OCI-LY1 (cell line): ENCODE results near the gene MED12.

Source experiments
- H2AFZ ChIP-seq: fragments of 200-600 bp; sonication (generic), shearing (Covaris generic); 2 replicates; pipeline ENCODE4 v1.6.0; 2014; ENCODE audit warnings: antibody characterized with exemption, mild to moderate bottlenecking, low read length
- H3F3A ChIP-seq: fragments of 200-600 bp; sonication (generic), shearing (Covaris generic); 2 replicates; pipeline ENCODE4 v1.6.0; 2014; ENCODE audit warnings: mild to moderate bottlenecking, antibody characterized with exemption, low read length, moderate library complexity; ENCODE audit not compliant: insufficient read depth
- H3K27ac ChIP-seq: fragments of 200-600 bp; sonication (generic); 2 replicates; pipeline ENCODE4 v1.5.1; 2014; ENCODE audit warnings: low read length, mixed run types, mild to moderate bottlenecking, low read depth; ENCODE audit not compliant: poor library complexity, severe bottlenecking
- H3K27me3 ChIP-seq: fragments of 200-600 bp; sonication (generic); 2 replicates; pipeline ENCODE4 v1.6.0; 2014; ENCODE audit warnings: antibody characterized with exemption, mild to moderate bottlenecking, low read length, moderate library complexity; ENCODE audit not compliant: insufficient read depth
- H3K36me3 ChIP-seq: fragments of 200-600 bp; sonication (generic); 2 replicates; pipeline ENCODE4 v1.6.1; 2014; ENCODE audit warnings: mild to moderate bottlenecking, antibody characterized with exemption, low read length, moderate library complexity, mixed read lengths; ENCODE audit not compliant: insufficient read depth
- H3K4me1 ChIP-seq: fragments of 200-600 bp; sonication (generic); 2 replicates; pipeline ENCODE4 v1.5.1; 2014; ENCODE audit warnings: mild to moderate bottlenecking, low read length, moderate library complexity; ENCODE audit not compliant: insufficient read depth, severe bottlenecking
- H3K4me2 ChIP-seq: fragments of 200-600 bp; sonication (generic), shearing (Covaris generic); 2 replicates; pipeline ENCODE4 v1.6.1; 2014; ENCODE audit warnings: low read length
- H3K4me3 ChIP-seq: fragments of 200-600 bp; sonication (generic); 2 replicates; pipeline ENCODE4 v1.5.1; 2014; ENCODE audit warnings: low read length, low read depth, mild to moderate bottlenecking, mixed read lengths; ENCODE audit not compliant: poor library complexity, severe bottlenecking
- H3K79me2 ChIP-seq: fragments of 200-600 bp; shearing (Covaris generic); 2 replicates; pipeline ENCODE4 v1.6.1; 2016; ENCODE audit warnings: mixed run types, low read length, mixed read lengths; ENCODE audit not compliant: insufficient read depth
- H3K9ac ChIP-seq: fragments of 200-600 bp; sonication (generic), shearing (Covaris generic); 2 replicates; pipeline ENCODE4 v1.6.1; 2014; ENCODE audit warnings: mild to moderate bottlenecking, low read length, mixed read lengths
- H3K9me2 ChIP-seq: fragments of 200-600 bp; sonication (generic), shearing (Covaris generic); 2 replicates; pipeline ENCODE4 v1.6.1; 2014; ENCODE audit warnings: low read depth, mild to moderate bottlenecking, low read length, mixed read lengths
- H3K9me3 ChIP-seq: fragments of 200-600 bp; shearing (Covaris generic); 2 replicates; pipeline ENCODE4 v1.6.1; 2014; ENCODE audit warnings: low read length, mixed read lengths
- H4K20me1 ChIP-seq: fragments of 200-600 bp; sonication (generic), shearing (Covaris generic); 2 replicates; pipeline ENCODE4 v1.6.0; 2016; ENCODE audit warnings: mild to moderate bottlenecking, low read length; ENCODE audit not compliant: insufficient read depth
- EZH2 ChIP-seq: fragments of 200-600 bp; sonication (generic), shearing (Covaris generic); IDR thresholded peaks from 2 replicates; pipeline ENCODE4 v1.8.0; 2017; ENCODE audit warnings: borderline replicate concordance, mixed run types, mild to moderate bottlenecking, antibody characterized with exemption, low read length, moderate library complexity, mixed read lengths
- TF ChIP-seq, protein P1 (sequence below): fragments of 200-600 bp; sonication (generic), shearing (Covaris generic); IDR thresholded peaks from 2 replicates; pipeline ENCODE4 v1.5.1; 2017; ENCODE audit warnings: mild to moderate bottlenecking, antibody characterized with exemption, low read length, moderate library complexity, mixed read lengths

The MED12 gene

DNA sequence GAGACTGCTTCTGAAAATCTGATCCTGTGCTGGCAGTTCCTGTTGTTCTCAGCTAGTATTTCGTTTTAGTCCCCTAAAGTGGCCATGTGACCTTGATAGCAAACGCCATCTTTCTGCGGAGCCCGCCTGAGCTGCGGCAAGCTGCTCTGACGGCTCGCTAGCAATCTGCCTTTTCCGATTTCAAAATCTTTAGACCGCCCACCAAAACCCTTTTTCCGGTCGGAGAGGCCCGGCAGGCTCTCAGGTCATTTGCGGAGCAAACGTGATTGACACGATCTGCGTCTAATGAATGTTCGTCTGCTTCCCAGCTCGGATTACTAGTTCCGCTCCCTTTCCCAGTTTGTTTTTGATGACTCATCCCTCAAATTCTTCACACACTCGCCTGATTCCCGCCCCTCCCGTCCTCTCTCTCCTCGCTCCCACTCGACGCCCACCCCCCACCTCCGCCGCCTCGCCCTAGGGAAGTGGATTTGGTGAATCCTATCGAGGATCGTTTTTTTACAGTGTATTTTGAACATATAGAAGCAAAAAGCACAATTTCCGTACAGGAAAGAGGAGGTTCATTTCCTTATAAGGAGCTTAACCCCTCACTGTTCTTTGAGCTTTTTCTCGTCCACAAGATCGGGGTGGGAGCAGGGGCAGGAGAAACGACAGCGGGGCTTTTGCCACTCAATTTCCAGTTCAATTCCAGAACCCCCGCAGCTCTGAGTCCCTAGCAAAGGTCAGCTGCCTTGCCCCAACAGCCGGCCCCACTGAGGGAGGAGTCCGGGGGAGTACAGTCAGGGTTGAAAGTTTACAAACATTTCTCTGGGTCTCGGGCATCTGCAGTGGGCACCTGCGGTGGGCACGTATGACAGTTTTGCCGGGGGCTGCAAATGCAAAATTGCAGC lies 63.8 kb downstream of the MED12 start:
- H3F3A ChIP-seq, result peaks cover 4% of the 10 kb centered on the region; the same call in 1 of the 2 replicates
- H3K9me3 ChIP-seq, result no peaks in the 10 kb centered on the region
- no peaks in the 10 kb centered on the region for H3K27me3 ChIP-seq
- H3K27ac ChIP-seq, result peak overlapping the region; percentile 93
- H3K4me2 ChIP-seq, result peak overlapping the region; percentile 89
- no peaks in the 10 kb centered on the region for H3K9me2 ChIP-seq
- no peaks in the 10 kb centered on the region for H4K20me1 ChIP-seq
- peak overlapping the region; percentile 92 for H3K9ac ChIP-seq
- H3K4me1 ChIP-seq, result peaks cover 23% of the 10 kb centered on the region
- no peak for TF ChIP-seq EZH2
- TF ChIP-seq, protein P1, sequence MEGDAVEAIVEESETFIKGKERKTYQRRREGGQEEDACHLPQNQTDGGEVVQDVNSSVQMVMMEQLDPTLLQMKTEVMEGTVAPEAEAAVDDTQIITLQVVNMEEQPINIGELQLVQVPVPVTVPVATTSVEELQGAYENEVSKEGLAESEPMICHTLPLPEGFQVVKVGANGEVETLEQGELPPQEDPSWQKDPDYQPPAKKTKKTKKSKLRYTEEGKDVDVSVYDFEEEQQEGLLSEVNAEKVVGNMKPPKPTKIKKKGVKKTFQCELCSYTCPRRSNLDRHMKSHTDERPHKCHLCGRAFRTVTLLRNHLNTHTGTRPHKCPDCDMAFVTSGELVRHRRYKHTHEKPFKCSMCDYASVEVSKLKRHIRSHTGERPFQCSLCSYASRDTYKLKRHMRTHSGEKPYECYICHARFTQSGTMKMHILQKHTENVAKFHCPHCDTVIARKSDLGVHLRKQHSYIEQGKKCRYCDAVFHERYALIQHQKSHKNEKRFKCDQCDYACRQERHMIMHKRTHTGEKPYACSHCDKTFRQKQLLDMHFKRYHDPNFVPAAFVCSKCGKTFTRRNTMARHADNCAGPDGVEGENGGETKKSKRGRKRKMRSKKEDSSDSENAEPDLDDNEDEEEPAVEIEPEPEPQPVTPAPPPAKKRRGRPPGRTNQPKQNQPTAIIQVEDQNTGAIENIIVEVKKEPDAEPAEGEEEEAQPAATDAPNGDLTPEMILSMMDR, result no peak
- no peaks in the 10 kb centered on the region for H3K79me2 ChIP-seq
- H3K36me3 ChIP-seq, result no peaks in the 10 kb centered on the region
- H3K4me3 ChIP-seq, result peak overlapping the region; percentile 58
- H2AFZ ChIP-seq, result no peak overlapping the region

- Histone ChIP-seq H3K4me2 (peak overlapping the region; percentile 89), H3K4me3 (peak overlapping the region; percentile 58), H3K36me3 (no peaks in the 10 kb centered on the region), H3K9ac (peak overlapping the region; percentile 92), H3K79me2 (no peaks in the 10 kb centered on the region), H3K4me1 (peaks cover 23% of the 10 kb centered on the region), H3K9me2 (no peaks in the 10 kb centered on the region), H3K9me3 (no peaks in the 10 kb centered on the region), H4K20me1 (no peaks in the 10 kb centered on the region), H3F3A (peaks cover 4% of the 10 kb centered on the region; the same call in 1 of the 2 replicates), H2AFZ (no peak overlapping the region), H3K27me3 (no peaks in the 10 kb centered on the region), H3K27ac (peak overlapping the region; percentile 93)
- TF ChIP-seq EZH2, result no peak
- TF ChIP-seq, protein P1, result no peak
These were observed 64.5 kb downstream of the MED12 start for GRCh38 chrX:71182871-71183270.

- no peaks in the 10 kb centered on the region for H3K9me3 ChIP-seq
- peaks cover 4% of the 10 kb centered on the region; the same call in 1 of the 2 replicates for H3F3A ChIP-seq
- H3K79me2 ChIP-seq, result no peaks in the 10 kb centered on the region
- H3K27ac ChIP-seq, result peak overlapping the region; percentile 93
- H3K9me2 ChIP-seq, result no peaks in the 10 kb centered on the region
- no peak overlapping the region for H3K4me3 ChIP-seq
- H4K20me1 ChIP-seq, result no peaks in the 10 kb centered on the region
- H2AFZ ChIP-seq, result no peak overlapping the region
- no peak overlapping the region; the same call in 1 of the 2 replicates for H3K9ac ChIP-seq
- no peaks in the 10 kb centered on the region for H3K36me3 ChIP-seq
- H3K27me3 ChIP-seq, result no peaks in the 10 kb centered on the region
- H3K4me1 ChIP-seq, result peaks cover 23% of the 10 kb centered on the region
- TF ChIP-seq, protein P1, result no peak
- TF ChIP-seq EZH2, result no peak
- H3K4me2 ChIP-seq, result no peak overlapping the region
These were observed 64.9 kb downstream of the MED12 start for GRCh38 chrX:71183341-71183740.
